Skeletal muscle satellite cell (primary cell): ENCODE data around the gene GH1.

Experiments used
- H3K27me3 ChIP-seq: 2 replicates; pipeline ENCODE4 v1.7.0; 2013; ENCODE audit warnings: low read length; ENCODE audit not compliant: control insufficient read depth, insufficient read depth
- H3K36me3 ChIP-seq: 2 replicates; pipeline ENCODE4 v1.7.0; 2013; ENCODE audit warnings: mild to moderate bottlenecking, control low read depth, low read length; ENCODE audit not compliant: insufficient read depth
- H3K4me1 ChIP-seq: 2 replicates; pipeline ENCODE4 v1.7.0; 2013; ENCODE audit warnings: low read length; ENCODE audit not compliant: control insufficient read depth, insufficient read depth
- H3K4me2 ChIP-seq: 2 replicates; pipeline ENCODE4 v1.7.0; 2013; ENCODE audit warnings: mild to moderate bottlenecking, low read length
- H3K4me3 ChIP-seq: 2 replicates; pipeline ENCODE4 v1.7.0; 2013; ENCODE audit warnings: low read length
- H3K9ac ChIP-seq: 2 replicates; pipeline ENCODE4 v1.7.0; 2013; ENCODE audit warnings: mild to moderate bottlenecking, low read depth, low read length, moderate library complexity
- H3K9me3 ChIP-seq: replicated peaks from 2 replicates; pipeline ENCODE4 v1.7.0; 2013; ENCODE audit warnings: mild to moderate bottlenecking, control low read depth, low read length

The GH1 gene

GRCh38 chr17:63942309-63942985 is 23.8 kb upstream of the GH1 start:
- Histone ChIP-seq H3K36me3 (no peaks in the 10 kb centered on the region), H3K4me3 (no peak overlapping the region), H3K9ac (no peak overlapping the region), H3K4me1 (no peaks in the 10 kb centered on the region), H3K27me3 (peaks cover 21% of the 10 kb centered on the region), H3K4me2 (no peak overlapping the region), H3K9me3 (no peaks in the 10 kb centered on the region)

GRCh38 chr17:63941751-63942150 is 23.1 kb upstream of the GH1 start:
- H3K4me2 ChIP-seq: no peak overlapping the region
- no peak overlapping the region for H3K4me3 ChIP-seq
- H3K36me3 ChIP-seq: no peaks in the 10 kb centered on the region
- no peak overlapping the region for H3K9ac ChIP-seq
- no peaks in the 10 kb centered on the region for H3K9me3 ChIP-seq
- H3K4me1 ChIP-seq: no peaks in the 10 kb centered on the region
- H3K27me3 ChIP-seq: peaks cover 21% of the 10 kb centered on the region

- Histone ChIP-seq H3K36me3 (no peaks in the 10 kb centered on the region), H3K27me3 (peaks cover 23% of the 10 kb centered on the region), H3K9ac (no peak overlapping the region), H3K4me1 (no peaks in the 10 kb centered on the region), H3K4me3 (no peak overlapping the region), H3K4me2 (no peak overlapping the region), H3K9me3 (no peaks in the 10 kb centered on the region)
Measured at GRCh38 chr17:63941162-63941561, 22.5 kb upstream of the GH1 start.

GRCh38 chr17:63940584-63940983 is 21.9 kb upstream of the GH1 start:
- H3K36me3 ChIP-seq: no peaks in the 10 kb centered on the region
- H3K9me3 ChIP-seq: no peaks in the 10 kb centered on the region
- no peak overlapping the region for H3K9ac ChIP-seq
- H3K27me3 ChIP-seq: peaks cover 24% of the 10 kb centered on the region
- H3K4me3 ChIP-seq: no peak overlapping the region
- no peaks in the 10 kb centered on the region for H3K4me1 ChIP-seq
- H3K4me2 ChIP-seq: no peak overlapping the region

- Histone ChIP-seq H3K4me3 (no peak overlapping the region), H3K27me3 (peaks cover 31% of the 10 kb centered on the region), H3K36me3 (no peaks in the 10 kb centered on the region), H3K9ac (no peak overlapping the region), H3K4me1 (no peaks in the 10 kb centered on the region), H3K4me2 (no peak overlapping the region), H3K9me3 (no peaks in the 10 kb centered on the region)
Measured at GRCh38 chr17:63939884-63940283, 21.2 kb upstream of the GH1 start.

GRCh38 chr17:63939401-63939800 is 20.8 kb upstream of the GH1 start:
- no peaks in the 10 kb centered on the region for H3K9me3 ChIP-seq
- H3K27me3 ChIP-seq: peaks cover 32% of the 10 kb centered on the region
- H3K4me1 ChIP-seq: no peaks in the 10 kb centered on the region
- no peak overlapping the region for H3K4me3 ChIP-seq
- H3K36me3 ChIP-seq: no peaks in the 10 kb centered on the region
- H3K4me2 ChIP-seq: no peak overlapping the region
- H3K9ac ChIP-seq: no peak overlapping the region

- no peaks in the 10 kb centered on the region for H3K36me3 ChIP-seq
- no peaks in the 10 kb centered on the region for H3K9me3 ChIP-seq
- peaks cover 43% of the 10 kb centered on the region for H3K27me3 ChIP-seq
- no peak overlapping the region for H3K9ac ChIP-seq
- H3K4me2 ChIP-seq: no peak overlapping the region
- no peak overlapping the region for H3K4me3 ChIP-seq
- no peaks in the 10 kb centered on the region for H3K4me1 ChIP-seq
Measured at GRCh38 chr17:63937920-63938319, 19.3 kb upstream of the GH1 start.

- no peak overlapping the region for H3K4me2 ChIP-seq
- H3K27me3 ChIP-seq: peaks cover 42% of the 10 kb centered on the region
- H3K4me1 ChIP-seq: no peaks in the 10 kb centered on the region
- H3K9ac ChIP-seq: no peak overlapping the region
- no peaks in the 10 kb centered on the region for H3K36me3 ChIP-seq
- no peaks in the 10 kb centered on the region for H3K9me3 ChIP-seq
- no peak overlapping the region for H3K4me3 ChIP-seq
Measured at GRCh38 chr17:63937319-63937718, 18.7 kb upstream of the GH1 start.

- peaks cover 51% of the 10 kb centered on the region for H3K27me3 ChIP-seq
- no peaks in the 10 kb centered on the region for H3K9me3 ChIP-seq
- H3K4me1 ChIP-seq: no peaks in the 10 kb centered on the region
- no peak overlapping the region for H3K4me3 ChIP-seq
- H3K9ac ChIP-seq: no peak overlapping the region
- no peaks in the 10 kb centered on the region for H3K36me3 ChIP-seq
- no peak overlapping the region for H3K4me2 ChIP-seq
Measured at GRCh38 chr17:63934183-63935112, 15.8 kb upstream of the GH1 start.

GRCh38 chr17:63933598-63933997 is 15.0 kb upstream of the GH1 start:
- Histone ChIP-seq H3K9ac (no peak overlapping the region), H3K36me3 (no peaks in the 10 kb centered on the region), H3K4me3 (no peak overlapping the region), H3K4me1 (no peaks in the 10 kb centered on the region), H3K9me3 (no peaks in the 10 kb centered on the region), H3K4me2 (no peak overlapping the region), H3K27me3 (peaks cover 48% of the 10 kb centered on the region)

- no peaks in the 10 kb centered on the region for H3K36me3 ChIP-seq
- no peaks in the 10 kb centered on the region for H3K4me1 ChIP-seq
- no peaks in the 10 kb centered on the region for H3K9me3 ChIP-seq
- H3K4me3 ChIP-seq: no peak overlapping the region
- peaks cover 54% of the 10 kb centered on the region for H3K27me3 ChIP-seq
- H3K4me2 ChIP-seq: no peak overlapping the region
- H3K9ac ChIP-seq: no peak overlapping the region
Measured at GRCh38 chr17:63932721-63933120, 14.1 kb upstream of the GH1 start.
